ACC112 (cell line): ENCODE results near the gene OR4C16.

Experiments used
- H2AFZ ChIP-seq: fragments of 200-600 bp; sonication (generic); one replicate; pipeline ENCODE4 v1.6.0; 2017; ENCODE audit warnings: antibody characterized with exemption, low read length; ENCODE audit not compliant: unreplicated experiment
- H3K27ac ChIP-seq: fragments of 200-600 bp; sonication (generic); 2 replicates; pipeline ENCODE4 v1.5.1; 2014; ENCODE audit warnings: low read depth, mild to moderate bottlenecking, antibody characterized with exemption, low read length, moderate library complexity
- H3K27me3 ChIP-seq: fragments of 200-600 bp; sonication (generic); 2 replicates; pipeline ENCODE4 v1.6.1; 2014; ENCODE audit warnings: mild to moderate bottlenecking, antibody characterized with exemption, low read length, moderate library complexity, mixed read lengths; ENCODE audit not compliant: insufficient read depth
- H3K36me3 ChIP-seq: fragments of 200-600 bp; sonication (generic); 2 replicates; pipeline ENCODE4 v1.6.1; 2016; ENCODE audit warnings: mild to moderate bottlenecking, antibody characterized with exemption, low read length, moderate library complexity, mixed read lengths; ENCODE audit not compliant: insufficient read depth
- H3K4me1 ChIP-seq: fragments of 200-600 bp; sonication (generic); one replicate; pipeline ENCODE4 v1.6.1; 2016; ENCODE audit warnings: low read length, mixed read lengths; ENCODE audit not compliant: insufficient read depth, unreplicated experiment, control insufficient read depth
- H3K4me3 ChIP-seq: fragments of 200-600 bp; sonication (generic); 2 replicates; pipeline ENCODE4 v1.5.1; 2014; ENCODE audit warnings: mild to moderate bottlenecking, low read depth, low read length
- H3K79me2 ChIP-seq: fragments of 200-600 bp; sonication (generic); one replicate; pipeline ENCODE4 v1.6.0; 2016; ENCODE audit warnings: low read length; ENCODE audit not compliant: control insufficient read depth, unreplicated experiment, insufficient read depth

The OR4C16 gene, protein sequence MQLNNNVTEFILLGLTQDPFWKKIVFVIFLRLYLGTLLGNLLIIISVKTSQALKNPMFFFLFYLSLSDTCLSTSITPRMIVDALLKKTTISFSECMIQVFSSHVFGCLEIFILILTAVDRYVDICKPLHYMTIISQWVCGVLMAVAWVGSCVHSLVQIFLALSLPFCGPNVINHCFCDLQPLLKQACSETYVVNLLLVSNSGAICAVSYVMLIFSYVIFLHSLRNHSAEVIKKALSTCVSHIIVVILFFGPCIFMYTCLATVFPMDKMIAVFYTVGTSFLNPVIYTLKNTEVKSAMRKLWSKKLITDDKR

DNA sequence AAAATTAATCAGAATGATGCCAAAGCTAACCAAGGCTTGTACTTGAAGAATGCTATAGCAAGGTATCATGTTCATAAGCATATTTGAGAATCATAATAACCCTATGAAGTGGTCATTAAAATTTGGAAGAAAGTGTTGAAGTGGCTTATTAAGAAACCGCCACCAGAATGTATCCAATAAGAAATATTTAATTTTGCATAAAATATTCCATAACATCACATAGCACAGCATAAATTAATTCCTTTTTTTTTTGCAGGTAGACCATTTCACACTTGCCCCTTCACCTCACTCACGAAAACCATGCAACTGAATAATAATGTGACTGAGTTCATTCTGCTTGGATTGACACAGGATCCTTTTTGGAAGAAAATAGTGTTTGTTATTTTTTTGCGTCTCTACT is at the start of gene OR4C16:
Gene OR4C16 (plus strand): TSS at position 301 of the 400 bp plus-strand sequence. CDS start 0 bp downstream, at position 301.
- Histone ChIP-seq H3K4me3 (no peak within 1 kb of the TSS), H3K4me1 (no peaks in the 10 kb centered on the region), H3K79me2 (no peaks in the 10 kb centered on the region), H2AFZ (no peak within 1 kb of the TSS), H3K27me3 (no peaks in the 10 kb centered on the region), H3K27ac (no peak within 1 kb of the TSS), H3K36me3 (no peaks in the 10 kb centered on the region)

DNA sequence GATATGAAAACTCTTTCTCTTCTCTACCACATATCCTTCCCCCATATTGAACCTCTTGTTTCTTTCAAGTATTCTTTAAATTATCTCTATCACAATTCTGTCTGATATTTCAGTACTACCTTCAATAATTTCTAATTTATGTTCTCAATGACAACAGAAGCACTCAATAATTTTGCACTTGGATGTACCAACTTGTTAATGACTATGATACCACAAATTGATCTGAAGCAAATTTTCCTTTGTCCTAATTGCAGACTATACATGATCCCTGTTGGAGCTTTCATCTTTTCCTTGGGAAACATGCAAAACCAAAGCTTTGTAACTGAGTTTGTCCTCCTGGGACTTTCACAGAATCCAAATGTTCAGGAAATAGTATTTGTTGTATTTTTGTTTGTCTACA is 17.8 kb upstream of the OR4C16 start, which contains the start of gene OR4C15:
Gene OR4C15 (plus strand): TSS at position 301 of the 400 bp plus-strand sequence. CDS start 0 bp downstream, at position 301.
- Histone ChIP-seq H3K27me3 (no peaks in the 10 kb centered on the region), H3K4me3 (no peak within 1 kb of the TSS), H2AFZ (no peak within 1 kb of the TSS), H3K79me2 (no peaks in the 10 kb centered on the region), H3K27ac (no peak within 1 kb of the TSS), H3K4me1 (no peaks in the 10 kb centered on the region), H3K36me3 (no peaks in the 10 kb centered on the region)

DNA sequence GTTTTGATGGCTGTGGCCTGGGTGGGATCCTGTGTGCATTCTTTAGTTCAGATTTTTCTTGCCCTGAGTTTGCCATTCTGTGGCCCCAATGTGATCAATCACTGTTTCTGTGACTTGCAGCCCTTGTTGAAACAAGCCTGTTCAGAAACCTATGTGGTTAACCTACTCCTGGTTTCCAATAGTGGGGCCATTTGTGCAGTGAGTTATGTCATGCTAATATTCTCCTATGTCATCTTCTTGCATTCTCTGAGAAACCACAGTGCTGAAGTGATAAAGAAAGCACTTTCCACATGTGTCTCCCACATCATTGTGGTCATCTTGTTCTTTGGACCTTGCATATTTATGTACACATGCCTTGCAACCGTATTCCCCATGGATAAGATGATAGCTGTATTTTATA is 620 bp downstream of the OR4C16 start:
- Histone ChIP-seq H3K79me2 (no peaks in the 10 kb centered on the region), H2AFZ (no peak overlapping the region), H3K36me3 (no peaks in the 10 kb centered on the region), H3K27ac (no peak overlapping the region), H3K4me3 (no peak overlapping the region), H3K4me1 (no peaks in the 10 kb centered on the region), H3K27me3 (no peaks in the 10 kb centered on the region)

DNA sequence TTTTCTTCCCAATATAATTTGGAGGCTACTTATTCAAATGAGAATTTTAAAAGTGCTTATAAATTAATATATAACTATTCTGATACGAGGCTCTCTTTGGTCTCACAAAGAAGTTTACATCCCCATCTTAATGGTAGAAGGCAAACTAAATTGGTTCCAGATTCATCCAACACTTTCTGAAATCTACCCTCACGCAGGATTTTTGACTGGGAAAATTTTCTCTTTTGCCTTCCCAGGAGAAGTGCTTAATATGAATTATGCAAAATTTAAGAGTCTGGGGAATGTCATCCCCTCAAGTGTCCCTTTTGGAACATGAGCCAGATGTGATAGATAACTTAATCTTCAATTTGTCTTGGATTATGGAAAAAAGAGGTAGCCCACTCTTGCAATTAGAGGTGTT is 35.6 kb downstream of the OR4C16 start, which contains the start of gene OR4C11:
Gene OR4C11 (minus strand): TSS at position 101 of the 400 bp plus-strand sequence. CDS start 3,272 bp downstream, outside the sequence.
- Histone ChIP-seq H3K4me1 (no peaks in the 10 kb centered on the region), H3K27ac (no peak within 1 kb of the TSS), H3K27me3 (no peaks in the 10 kb centered on the region), H2AFZ (no peak within 1 kb of the TSS), H3K36me3 (no peaks in the 10 kb centered on the region), H3K79me2 (no peaks in the 10 kb centered on the region), H3K4me3 (no peak within 1 kb of the TSS)
